Measurements from ENCODE around the gene P2RX4.

- TF ChIP-seq CBFB (CRISPR knock-in tag; IDR thresholded peaks at IDR 0.05) (no peak), ZNF577 (CRISPR knock-in tag; IDR thresholded peaks at IDR 0.05; ENCODE audit: borderline replicate concordance, low read depth) (no peak), ZMAT5 (CRISPR knock-in tag; IDR thresholded peaks at IDR 0.05; ENCODE audit: borderline replicate concordance, low read depth) (no peak), ZNF281 (CRISPR knock-in tag; IDR thresholded peaks at IDR 0.05; ENCODE audit: borderline replicate concordance) (no peak), TFAP4 (IDR thresholded peaks at IDR 0.05; ENCODE audit: borderline replicate concordance, low read depth) (no peak), MYNN (CRISPR knock-in tag; IDR thresholded peaks at IDR 0.05; ENCODE audit: low read depth) (no peak)
Observed at GRCh38 chr12:121223292-121224285, 13.7 kb downstream of the P2RX4 start.
